Liver (tissue), 9 donors: ENCODE results near the gene VDAC1. TPM values are rescaled to one million over a fixed set of nuclear protein-coding genes. Genes with fewer than 3 reads are reported as not detected.
"Not testable (repeated sequence)": the region's sequence is repeated elsewhere in the genome, so short reads cannot be mapped to it uniquely, and the experiment has no call there.

Source experiments
- DNase-seq: peaks from one replicate; pipeline ENCODE4 v3.0.0-alpha.2; 2017; ENCODE audit warnings: low spot score
- H3K27ac ChIP-seq, 2 donors: one replicate each; pipeline ENCODE4 v1.7.0; 2013; ENCODE audit warnings: inconsistent platforms in 2 of 2, low read length in 2 of 2, control low read depth in 1 of 2, low read depth in 1 of 2, mild to moderate bottlenecking in 1 of 2
- H3K27me3 ChIP-seq, 4 donors: one replicate each; pipeline versions ENCODE4 v1.6.1 to v1.7.0; 2013; ENCODE audit warnings: low read length in 3 of 4, inconsistent platforms in 1 of 4, mild to moderate bottlenecking in 1 of 4, moderate library complexity in 1 of 4; ENCODE audit not compliant: control insufficient read depth in 4 of 4, insufficient read depth in 4 of 4
- H3K36me3 ChIP-seq, 4 donors: one replicate each; pipeline versions ENCODE4 v1.6.1 to v1.7.0; 2013; ENCODE audit warnings: low read length in 3 of 4, mild to moderate bottlenecking in 3 of 4, low read depth in 1 of 4, moderate library complexity in 1 of 4; ENCODE audit not compliant: control insufficient read depth in 4 of 4, insufficient read depth in 3 of 4
- H3K4me1 ChIP-seq, 4 donors: one replicate each; pipeline versions ENCODE4 v1.6.1 to v1.7.0; 2013; ENCODE audit warnings: low read length in 3 of 4, mild to moderate bottlenecking in 3 of 4, moderate library complexity in 1 of 4; ENCODE audit not compliant: control insufficient read depth in 4 of 4, insufficient read depth in 4 of 4
- H3K4me3 ChIP-seq, 3 donors: one replicate each; pipeline versions ENCODE4 v1.6.1 to v1.7.0; 2013; ENCODE audit warnings: low read length in 3 of 3, control low read depth in 1 of 3, low read depth in 1 of 3, mild to moderate bottlenecking in 1 of 3
- H3K9ac ChIP-seq, 2 donors: one replicate each; pipeline ENCODE4 v1.7.0; 2013; ENCODE audit warnings: low read length in 2 of 2, mild to moderate bottlenecking in 2 of 2, moderate library complexity in 2 of 2, control low read depth in 1 of 2, low read depth in 1 of 2
- H3K9me3 ChIP-seq, 4 donors: one replicate each; pipeline versions ENCODE4 v1.6.1 to v1.7.0; 2013; ENCODE audit warnings: low read length in 3 of 4; ENCODE audit not compliant: control insufficient read depth in 4 of 4
- EGR1 ChIP-seq, 2 donors: IDR thresholded peaks; 2 replicates each; pipeline ENCODE4 v1.6.1; 2016 to 2018; ENCODE audit warnings: antibody characterized with exemption in 2 of 2, low read depth in 2 of 2
- FOXA2 ChIP-seq: IDR thresholded peaks from 2 replicates; pipeline ENCODE4 v1.6.1; 2016; ENCODE audit warnings: antibody characterized with exemption
- JUND ChIP-seq, 2 donors: IDR thresholded peaks; 2 replicates each; pipeline ENCODE4 v1.6.1; 2016; ENCODE audit warnings: antibody characterized with exemption in 2 of 2
- NR2F2 ChIP-seq: IDR thresholded peaks from 2 replicates; pipeline ENCODE4 v1.6.1; 2016; ENCODE audit warnings: antibody characterized with exemption
- RXRA ChIP-seq, 2 donors: IDR thresholded peaks; 2 replicates each; pipeline ENCODE4 v1.6.1; 2017 to 2018; ENCODE audit warnings: antibody characterized with exemption in 2 of 2, mild to moderate bottlenecking in 1 of 2
- SP1 ChIP-seq: IDR thresholded peaks from 2 replicates; pipeline ENCODE4 v1.6.1; 2018; ENCODE audit warnings: antibody characterized with exemption, mild to moderate bottlenecking
- TAF1 ChIP-seq: conservative IDR thresholded peaks from 2 replicates; pipeline ENCODE4 v1.6.1; 2016; ENCODE audit warnings: antibody characterized with exemption, mild to moderate bottlenecking
- YY1 ChIP-seq: IDR thresholded peaks from 2 replicates; pipeline ENCODE4 v1.6.1; 2016; ENCODE audit warnings: antibody characterized with exemption, mild to moderate bottlenecking
- WGBS: extraction: QIAGEN DNeasy Blood & Tissue Kit; methylation state at CpG from one replicate; pipeline ENCODE4 v1.1.7; 2013; 5-methylcytosine and 5-hydroxymethylcytosine counted together
- polyA plus RNA-seq, 2 donors: library from polyadenylated mRNA; stranded (reverse) in 1 of 2; unstranded in 1 of 2; fragments of 200-250 nt in 1 of 2; fragments of >200 nt in 1 of 2; fragmentation: Nextera tagmentation in 1 of 2; extraction: Ambion mirVana in 1 of 2; gene quantifications; one replicate each; pipeline versions ENCODE4 v1.2.1 to v1.2.3, GENCODE V29; 2013 to 2015
- total RNA-seq, 2 donors: library from RNA; depleted of rRNA; stranded (reverse); fragments of >200 nt; gene quantifications; one replicate each; pipeline ENCODE4 v1.2.3, GENCODE V29; 2014
- TF ChIP-seq, protein P1 (sequence below): IDR thresholded peaks from 2 replicates; pipeline ENCODE4 v1.6.1; 2016; ENCODE audit warnings: antibody characterized with exemption, mild to moderate bottlenecking
- donor health status: healthy.
- donor health status: healthy.
- donor health status: healthy.
- donor health status: healthy.
- donor health status: healthy.

Gene VDAC1
- total and polyA plus RNA-seq, 4 donors, result 85.4 to 139 (median 121) TPM

DNA sequence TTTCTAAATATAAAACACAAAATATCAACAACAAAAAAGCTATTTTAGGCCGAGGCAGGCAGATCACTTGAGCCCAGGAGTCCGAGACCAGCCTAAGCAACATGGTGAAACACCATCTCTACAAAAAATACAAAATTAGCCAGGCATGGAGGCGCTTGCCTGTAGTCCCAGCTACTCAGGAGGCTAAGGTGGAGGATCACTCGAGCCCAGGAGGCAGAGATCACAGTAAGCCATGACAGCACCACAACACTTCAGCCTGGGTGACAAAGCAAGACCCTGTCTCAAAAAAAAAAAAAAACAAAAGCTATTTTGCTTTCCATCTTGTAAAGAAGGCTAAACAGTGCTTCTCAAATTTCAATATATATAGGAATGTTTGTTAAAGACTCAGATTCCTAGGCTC is 47.7 kb downstream of the VDAC1 start:
- WGBS, result 93% methylated on average over 4 of the region's 4 CpGs
- peaks cover 0 to 15% (median 12%) of the 10 kb centered on the region in 4 donors for H3K4me1 ChIP-seq
- H3K36me3 ChIP-seq, result peaks cover 2 to 9% (median 4%) of the 10 kb centered on the region in 4 donors

DNA sequence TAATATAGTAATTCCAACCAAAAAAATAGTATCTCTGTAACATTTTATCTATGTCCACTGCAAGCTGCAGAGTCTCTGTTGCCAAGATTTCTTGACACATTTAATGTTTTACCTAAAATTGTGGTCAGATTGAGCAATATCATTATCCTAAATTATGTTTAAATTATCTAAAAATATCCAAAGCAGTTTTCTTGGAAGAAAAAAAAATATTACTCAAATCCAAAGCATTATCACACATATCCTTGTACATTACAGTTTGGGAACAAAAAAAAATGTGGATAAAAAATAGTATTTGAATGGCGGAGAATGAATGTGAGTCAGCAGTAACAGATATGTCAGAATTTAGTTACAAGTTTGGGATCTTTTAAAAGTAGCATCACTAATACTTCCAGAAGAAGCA is 48.6 kb downstream of the VDAC1 start:
- H3K27me3 ChIP-seq, H3K27ac ChIP-seq, H3K36me3 ChIP-seq, DNase-seq, H3K4me3 ChIP-seq, H3K9ac ChIP-seq, H3K9me3 ChIP-seq: not testable (repeated sequence)
- peaks cover 0 to 18% (median 12%) of the 10 kb centered on the region in 4 donors for H3K4me1 ChIP-seq
- 98% methylated on average over 1 of the region's 1 CpG for WGBS

More for the DNA sequence above, 47.7 kb downstream of the VDAC1 start:
- H3K9ac ChIP-seq, result no peak overlapping the region
- no peak for DNase-seq
- no peak overlapping the region for H3K4me3 ChIP-seq
- H3K27me3 ChIP-seq, result no peaks in the 10 kb centered on the region
- no peaks in the 10 kb centered on the region for H3K9me3 ChIP-seq
- TF ChIP-seq RXRA (IDR thresholded peaks at IDR 0.05) (no peak), JUND (IDR thresholded peaks at IDR 0.05) (no peak), TAF1 (no peak), NR2F2 (no peak), YY1 (no peak), EGR1 (IDR thresholded peaks at IDR 0.05; ENCODE audit: low read depth in 2 of 2) (no peak), FOXA2 (no peak), SP1 (no peak)
- TF ChIP-seq, protein P1, sequence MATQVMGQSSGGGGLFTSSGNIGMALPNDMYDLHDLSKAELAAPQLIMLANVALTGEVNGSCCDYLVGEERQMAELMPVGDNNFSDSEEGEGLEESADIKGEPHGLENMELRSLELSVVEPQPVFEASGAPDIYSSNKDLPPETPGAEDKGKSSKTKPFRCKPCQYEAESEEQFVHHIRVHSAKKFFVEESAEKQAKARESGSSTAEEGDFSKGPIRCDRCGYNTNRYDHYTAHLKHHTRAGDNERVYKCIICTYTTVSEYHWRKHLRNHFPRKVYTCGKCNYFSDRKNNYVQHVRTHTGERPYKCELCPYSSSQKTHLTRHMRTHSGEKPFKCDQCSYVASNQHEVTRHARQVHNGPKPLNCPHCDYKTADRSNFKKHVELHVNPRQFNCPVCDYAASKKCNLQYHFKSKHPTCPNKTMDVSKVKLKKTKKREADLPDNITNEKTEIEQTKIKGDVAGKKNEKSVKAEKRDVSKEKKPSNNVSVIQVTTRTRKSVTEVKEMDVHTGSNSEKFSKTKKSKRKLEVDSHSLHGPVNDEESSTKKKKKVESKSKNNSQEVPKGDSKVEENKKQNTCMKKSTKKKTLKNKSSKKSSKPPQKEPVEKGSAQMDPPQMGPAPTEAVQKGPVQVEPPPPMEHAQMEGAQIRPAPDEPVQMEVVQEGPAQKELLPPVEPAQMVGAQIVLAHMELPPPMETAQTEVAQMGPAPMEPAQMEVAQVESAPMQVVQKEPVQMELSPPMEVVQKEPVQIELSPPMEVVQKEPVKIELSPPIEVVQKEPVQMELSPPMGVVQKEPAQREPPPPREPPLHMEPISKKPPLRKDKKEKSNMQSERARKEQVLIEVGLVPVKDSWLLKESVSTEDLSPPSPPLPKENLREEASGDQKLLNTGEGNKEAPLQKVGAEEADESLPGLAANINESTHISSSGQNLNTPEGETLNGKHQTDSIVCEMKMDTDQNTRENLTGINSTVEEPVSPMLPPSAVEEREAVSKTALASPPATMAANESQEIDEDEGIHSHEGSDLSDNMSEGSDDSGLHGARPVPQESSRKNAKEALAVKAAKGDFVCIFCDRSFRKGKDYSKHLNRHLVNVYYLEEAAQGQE, result no peak
- H3K27ac ChIP-seq, result no peak overlapping the region

DNA sequence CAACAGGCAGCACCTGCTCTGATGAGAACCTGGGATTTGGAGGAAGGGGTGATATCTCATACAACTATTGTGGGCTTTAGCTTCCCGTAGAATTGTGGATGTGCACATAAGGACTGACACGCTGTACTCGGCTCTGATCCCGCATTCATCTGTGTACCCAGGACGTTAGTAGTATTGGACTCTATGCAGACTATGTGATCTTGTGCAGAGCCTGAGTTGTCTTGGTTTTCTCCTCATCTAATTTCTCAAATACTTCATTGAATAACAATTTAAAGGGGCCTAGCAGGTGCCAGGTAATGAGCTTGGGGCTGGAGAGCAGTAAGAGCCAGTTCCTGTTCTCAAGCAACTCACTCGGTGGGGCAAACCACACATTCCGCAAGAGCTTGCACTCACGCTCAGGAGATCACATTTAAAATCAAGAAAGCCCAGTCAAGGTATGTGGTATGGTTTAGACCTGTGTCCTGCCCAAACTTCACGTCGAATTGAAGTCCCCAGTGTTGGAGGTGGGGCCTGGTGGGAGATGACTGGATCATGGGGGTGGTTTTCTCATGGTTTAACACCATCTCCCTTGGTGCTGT is 51.1 kb downstream of the VDAC1 start:
- H3K36me3 ChIP-seq, result peaks cover 0 to 6% (median under 1%) of the 10 kb centered on the region in 4 donors
- peaks cover 0 to 18% (median 12%) of the 10 kb centered on the region in 4 donors for H3K4me1 ChIP-seq
- no peaks in the 10 kb centered on the region for H3K9me3 ChIP-seq
- no peak overlapping the region for H3K4me3 ChIP-seq
- peak in 1 of 2 donors; percentile 25 for TF ChIP-seq RXRA (IDR thresholded peaks at IDR 0.05)
- peak; percentile 1 for TF ChIP-seq SP1
- peak; percentile 61 for TF ChIP-seq NR2F2
- TF ChIP-seq EGR1 (IDR thresholded peaks at IDR 0.05; ENCODE audit: low read depth in 2 of 2), result no peak
- no peaks in the 10 kb centered on the region for H3K27me3 ChIP-seq
- 70% methylated on average over 10 of the region's 10 CpGs for WGBS
- H3K9ac ChIP-seq, result no peak overlapping the region
- H3K27ac ChIP-seq, result peak overlapping the region; percentile 62 to 73
- no peak for DNase-seq
